ACC112 (cell line): ENCODE results near the gene EPDR1.

Experiments used
- H2AFZ ChIP-seq: fragments of 200-600 bp; sonication (generic); one replicate; pipeline ENCODE4 v1.6.0; 2017; ENCODE audit warnings: antibody characterized with exemption, low read length; ENCODE audit not compliant: unreplicated experiment
- H3K27ac ChIP-seq: fragments of 200-600 bp; sonication (generic); 2 replicates; pipeline ENCODE4 v1.5.1; 2014; ENCODE audit warnings: low read depth, mild to moderate bottlenecking, antibody characterized with exemption, low read length, moderate library complexity
- H3K27me3 ChIP-seq: fragments of 200-600 bp; sonication (generic); 2 replicates; pipeline ENCODE4 v1.6.1; 2014; ENCODE audit warnings: mild to moderate bottlenecking, antibody characterized with exemption, low read length, moderate library complexity, mixed read lengths; ENCODE audit not compliant: insufficient read depth
- H3K36me3 ChIP-seq: fragments of 200-600 bp; sonication (generic); 2 replicates; pipeline ENCODE4 v1.6.1; 2016; ENCODE audit warnings: mild to moderate bottlenecking, antibody characterized with exemption, low read length, moderate library complexity, mixed read lengths; ENCODE audit not compliant: insufficient read depth
- H3K4me1 ChIP-seq: fragments of 200-600 bp; sonication (generic); one replicate; pipeline ENCODE4 v1.6.1; 2016; ENCODE audit warnings: low read length, mixed read lengths; ENCODE audit not compliant: insufficient read depth, unreplicated experiment, control insufficient read depth
- H3K4me3 ChIP-seq: fragments of 200-600 bp; sonication (generic); 2 replicates; pipeline ENCODE4 v1.5.1; 2014; ENCODE audit warnings: mild to moderate bottlenecking, low read depth, low read length
- H3K79me2 ChIP-seq: fragments of 200-600 bp; sonication (generic); one replicate; pipeline ENCODE4 v1.6.0; 2016; ENCODE audit warnings: low read length; ENCODE audit not compliant: control insufficient read depth, unreplicated experiment, insufficient read depth

The EPDR1 gene

GRCh38 chr7:37916017-37916672 is 4.3 kb upstream of the EPDR1 start:
- Histone ChIP-seq H3K27ac (no peak overlapping the region), H3K4me3 (peak overlapping the region; percentile 73), H3K27me3 (peaks cover 14% of the 10 kb centered on the region; the same call in 1 of the 2 replicates), H3K79me2 (peaks cover 2% of the 10 kb centered on the region), H2AFZ (peak overlapping the region; percentile 19), H3K4me1 (peaks cover 9% of the 10 kb centered on the region), H3K36me3 (no peaks in the 10 kb centered on the region)

GRCh38 chr7:37916673-37917660 is 3.5 kb upstream of the EPDR1 start, which contains the start of gene SFRP4:
SFRP4 (minus strand) TSS chr7:37916817; CDS start chr7:37916537, 280 bp downstream.
- peaks cover 14% of the 10 kb centered on the region; the same call in 1 of the 2 replicates for H3K27me3 ChIP-seq

GRCh38 chr7:37918526-37918925 is 1.9 kb upstream of the EPDR1 start:
- no peak overlapping the region for H2AFZ ChIP-seq
- H3K4me3 ChIP-seq, result no peak overlapping the region
- peaks cover 14% of the 10 kb centered on the region; the same call in 1 of the 2 replicates for H3K27me3 ChIP-seq
- H3K36me3 ChIP-seq, result no peaks in the 10 kb centered on the region
- no peak overlapping the region for H3K27ac ChIP-seq
- peaks cover 24% of the 10 kb centered on the region for H3K79me2 ChIP-seq
- H3K4me1 ChIP-seq, result peaks cover 14% of the 10 kb centered on the region

More at GRCh38 chr7:37916673-37917660, 3.5 kb upstream of the EPDR1 start, which contains the start of gene SFRP4:
- Histone ChIP-seq H2AFZ (peak within 1 kb of the TSS; percentile 19), H3K27ac (no peak within 1 kb of the TSS), H3K36me3 (no peaks in the 10 kb centered on the region), H3K4me1 (peaks cover 11% of the 10 kb centered on the region), H3K4me3 (peak within 1 kb of the TSS; percentile 73), H3K79me2 (peaks cover 10% of the 10 kb centered on the region)

- Histone ChIP-seq H3K4me1 (peaks cover 14% of the 10 kb centered on the region), H2AFZ (peak overlapping the region; percentile 94), H3K79me2 (peaks cover 45% of the 10 kb centered on the region), H3K27ac (peak overlapping the region; percentile 66), H3K4me3 (peak overlapping the region; percentile 94), H3K36me3 (peaks cover 22% of the 10 kb centered on the region), H3K27me3 (peaks cover 4% of the 10 kb centered on the region; the same call in 1 of the 2 replicates)
These were observed 687 bp downstream of the EPDR1 start for GRCh38 chr7:37920849-37921805.

GRCh38 chr7:37921876-37922275 is 1.4 kb downstream of the EPDR1 start:
- Histone ChIP-seq H3K4me1 (peaks cover 14% of the 10 kb centered on the region), H3K27ac (no peak overlapping the region), H3K4me3 (peak overlapping the region; percentile 94), H3K36me3 (peaks cover 22% of the 10 kb centered on the region), H3K79me2 (peaks cover 47% of the 10 kb centered on the region), H3K27me3 (no peaks in the 10 kb centered on the region), H2AFZ (no peak overlapping the region)

- H3K36me3 ChIP-seq, result peaks cover 22% of the 10 kb centered on the region
- H3K27ac ChIP-seq, result no peak overlapping the region
- no peak overlapping the region for H2AFZ ChIP-seq
- no peak overlapping the region for H3K4me3 ChIP-seq
- H3K27me3 ChIP-seq, result no peaks in the 10 kb centered on the region
- H3K4me1 ChIP-seq, result peaks cover 17% of the 10 kb centered on the region
- peaks cover 54% of the 10 kb centered on the region for H3K79me2 ChIP-seq
These were observed 3.6 kb downstream of the EPDR1 start for GRCh38 chr7:37923996-37924395.

GRCh38 chr7:37924491-37925041 is 4.1 kb downstream of the EPDR1 start:
- peaks cover 56% of the 10 kb centered on the region for H3K79me2 ChIP-seq
- H3K27me3 ChIP-seq, result no peaks in the 10 kb centered on the region
- no peak overlapping the region for H3K27ac ChIP-seq
- H3K4me3 ChIP-seq, result no peak overlapping the region
- peaks cover 17% of the 10 kb centered on the region for H3K4me1 ChIP-seq
- peaks cover 22% of the 10 kb centered on the region for H3K36me3 ChIP-seq
- H2AFZ ChIP-seq, result no peak overlapping the region

GRCh38 chr7:37925620-37926019 is 5.2 kb downstream of the EPDR1 start:
- Histone ChIP-seq H3K4me1 (peaks cover 21% of the 10 kb centered on the region), H3K4me3 (no peak overlapping the region), H3K27me3 (no peaks in the 10 kb centered on the region), H3K79me2 (peaks cover 62% of the 10 kb centered on the region), H2AFZ (no peak overlapping the region), H3K36me3 (peaks cover 22% of the 10 kb centered on the region), H3K27ac (no peak overlapping the region)

GRCh38 chr7:37927773-37928444 is 7.5 kb downstream of the EPDR1 start:
- H3K36me3 ChIP-seq, result peaks cover 22% of the 10 kb centered on the region
- peak overlapping the region; percentile 24 for H3K27ac ChIP-seq
- no peaks in the 10 kb centered on the region for H3K27me3 ChIP-seq
- H3K4me3 ChIP-seq, result no peak overlapping the region
- no peak overlapping the region for H2AFZ ChIP-seq
- peaks cover 49% of the 10 kb centered on the region for H3K79me2 ChIP-seq
- peaks cover 15% of the 10 kb centered on the region for H3K4me1 ChIP-seq
